RWPE1 (cell line): Measurements from ENCODE around the gene LRRC75B.
"Not testable (repeated sequence)": the region's sequence is repeated elsewhere in the genome, so short reads cannot be mapped to it uniquely, and the experiment has no call there.

ENCODE experiments used
- CTCF ChIA-PET: fragments of 350-600 bp; sonication (Branson Sonifier 250); formaldehyde crosslinking; extraction: SDS; loops from one replicate; lab custom pipeline; 2021; lab: Yijun Ruan, JAX
- POLR2A ChIA-PET: fragments of 400-600 bp; formaldehyde crosslinking; extraction: SDS; loops from one replicate; lab custom pipeline; 2020; ENCODE audit warnings: antibody characterized with exemption; ENCODE audit not compliant: low non-redundant PET; lab: Yijun Ruan, JAX
- DNase-seq: peaks from one replicate; pipeline ENCODE4 v3.0.0; 2012; ENCODE audit warnings: low spot score
- H3K27ac ChIP-seq: fragments of 450-650 bp; 2 replicates; pipeline ENCODE4 v1.5.1; 2017
- TF ChIP-seq, protein P1 (sequence below): fragments of 450-650 bp; conservative IDR thresholded peaks from 2 replicates; pipeline ENCODE4 v1.5.1; 2017; ENCODE audit warnings: low read depth, mild to moderate bottlenecking

Gene LRRC75B, protein sequence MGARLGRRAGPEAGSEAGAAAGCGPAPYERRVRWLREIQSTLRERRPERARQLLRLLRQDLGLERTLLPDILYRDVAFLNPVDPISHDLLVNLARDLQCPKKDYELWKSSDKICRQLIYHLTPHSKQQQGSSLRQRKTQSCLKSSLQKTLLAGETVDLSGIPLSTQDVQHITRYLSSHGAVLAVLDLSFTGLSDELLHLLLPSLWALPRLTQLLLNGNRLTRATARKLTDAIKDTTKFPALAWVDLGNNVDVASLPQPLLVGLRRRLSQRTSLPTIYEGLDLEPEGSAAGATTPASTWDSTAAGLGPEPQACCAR

GRCh38 chr22:24592851-24593558, at the start of gene LRRC75B:
LRRC75B (minus strand) TSS chr22:24593073; CDS start chr22:24593039, 34 bp downstream.
- ChIA-PET POLR2A (no interaction called here), CTCF (interaction anchor here (0.6 kb wide), 1 partner anchor 168 kb away, joined by 3 read pairs; no protein-coding TSS in a partner anchor)
- peak within 1 kb of the TSS; percentile 76 for H3K27ac ChIP-seq
- DNase-seq = peak; percentile 71
- TF ChIP-seq, protein P1, sequence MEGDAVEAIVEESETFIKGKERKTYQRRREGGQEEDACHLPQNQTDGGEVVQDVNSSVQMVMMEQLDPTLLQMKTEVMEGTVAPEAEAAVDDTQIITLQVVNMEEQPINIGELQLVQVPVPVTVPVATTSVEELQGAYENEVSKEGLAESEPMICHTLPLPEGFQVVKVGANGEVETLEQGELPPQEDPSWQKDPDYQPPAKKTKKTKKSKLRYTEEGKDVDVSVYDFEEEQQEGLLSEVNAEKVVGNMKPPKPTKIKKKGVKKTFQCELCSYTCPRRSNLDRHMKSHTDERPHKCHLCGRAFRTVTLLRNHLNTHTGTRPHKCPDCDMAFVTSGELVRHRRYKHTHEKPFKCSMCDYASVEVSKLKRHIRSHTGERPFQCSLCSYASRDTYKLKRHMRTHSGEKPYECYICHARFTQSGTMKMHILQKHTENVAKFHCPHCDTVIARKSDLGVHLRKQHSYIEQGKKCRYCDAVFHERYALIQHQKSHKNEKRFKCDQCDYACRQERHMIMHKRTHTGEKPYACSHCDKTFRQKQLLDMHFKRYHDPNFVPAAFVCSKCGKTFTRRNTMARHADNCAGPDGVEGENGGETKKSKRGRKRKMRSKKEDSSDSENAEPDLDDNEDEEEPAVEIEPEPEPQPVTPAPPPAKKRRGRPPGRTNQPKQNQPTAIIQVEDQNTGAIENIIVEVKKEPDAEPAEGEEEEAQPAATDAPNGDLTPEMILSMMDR = no peak

- DNase-seq, CTCF ChIA-PET: not testable (repeated sequence)
Measured at GRCh38 chr22:24642307-24642706, 49.4 kb upstream of the LRRC75B start.

GRCh38 chr22:24636513-24636912, 43.6 kb upstream of the LRRC75B start:
- DNase-seq, CTCF ChIA-PET, H3K27ac ChIP-seq, POLR2A ChIA-PET: not testable (repeated sequence)

More at GRCh38 chr22:24642307-24642706, 49.4 kb upstream of the LRRC75B start:
- H3K27ac ChIP-seq, POLR2A ChIA-PET: not testable (repeated sequence)

GRCh38 chr22:24634776-24635389, 42.0 kb upstream of the LRRC75B start:
- POLR2A ChIA-PET, CTCF ChIA-PET, H3K27ac ChIP-seq, DNase-seq: not testable (repeated sequence)

- CTCF ChIA-PET, DNase-seq, H3K27ac ChIP-seq, POLR2A ChIA-PET: not testable (repeated sequence)
Measured at GRCh38 chr22:24633231-24634023, 40.6 kb upstream of the LRRC75B start.

DNA sequence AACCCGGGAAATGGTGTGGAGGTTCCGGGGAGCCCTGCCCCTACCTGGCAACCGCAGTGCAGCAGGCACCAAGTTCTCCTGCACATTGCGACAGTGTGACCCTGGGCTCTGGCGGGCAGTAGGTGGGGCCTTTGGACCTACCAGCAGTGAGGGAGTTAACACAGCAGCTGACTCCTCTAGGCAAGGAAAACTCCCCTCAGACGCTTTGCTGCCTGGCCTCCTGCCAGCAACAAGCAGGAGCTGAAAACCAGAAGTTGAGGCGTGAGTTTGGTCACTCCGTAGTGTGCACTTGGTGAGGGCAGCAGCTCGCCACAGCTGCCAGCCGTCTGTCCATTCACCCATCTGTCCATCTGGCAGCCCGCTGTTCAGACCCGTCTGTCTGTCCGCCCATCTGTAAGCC, 39.8 kb upstream of the LRRC75B start:
- POLR2A ChIA-PET, DNase-seq, H3K27ac ChIP-seq, CTCF ChIA-PET: not testable (repeated sequence)

DNA sequence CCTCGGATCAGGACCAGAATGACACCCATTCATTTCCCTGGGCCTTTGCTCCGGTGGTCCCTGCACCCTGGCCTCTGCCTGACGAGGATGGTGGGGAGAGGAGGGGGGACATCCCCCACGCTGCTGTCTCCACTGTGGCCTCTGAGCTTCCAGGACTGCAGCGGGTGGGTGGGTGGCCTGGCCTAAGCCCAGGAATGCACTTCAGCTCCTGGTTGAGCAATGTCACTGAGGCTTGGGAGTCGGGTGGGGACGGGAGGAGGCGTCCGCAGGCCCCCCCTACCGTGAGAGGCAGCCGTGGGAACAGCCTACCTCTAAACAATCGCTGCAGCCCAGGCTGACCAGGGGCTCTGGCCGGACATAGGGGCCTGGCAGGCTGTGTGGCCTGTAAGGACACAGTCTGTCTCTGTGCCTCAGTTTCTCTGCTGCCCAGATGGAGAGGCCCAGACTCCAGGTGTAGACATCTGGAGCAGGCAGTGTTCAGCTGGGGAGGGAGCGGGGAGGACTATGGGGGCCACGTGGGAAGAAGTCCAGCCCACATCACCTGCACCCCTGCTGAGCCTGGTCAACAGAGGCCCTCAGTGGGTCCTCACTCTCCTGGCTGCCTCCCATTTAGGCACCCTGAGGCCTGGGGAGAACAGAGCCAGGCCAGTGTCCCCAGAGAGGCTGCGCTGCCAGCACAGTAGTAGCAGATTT, 38.7 kb upstream of the LRRC75B start:
- DNase-seq, H3K27ac ChIP-seq, POLR2A ChIA-PET, CTCF ChIA-PET: not testable (repeated sequence)

DNA sequence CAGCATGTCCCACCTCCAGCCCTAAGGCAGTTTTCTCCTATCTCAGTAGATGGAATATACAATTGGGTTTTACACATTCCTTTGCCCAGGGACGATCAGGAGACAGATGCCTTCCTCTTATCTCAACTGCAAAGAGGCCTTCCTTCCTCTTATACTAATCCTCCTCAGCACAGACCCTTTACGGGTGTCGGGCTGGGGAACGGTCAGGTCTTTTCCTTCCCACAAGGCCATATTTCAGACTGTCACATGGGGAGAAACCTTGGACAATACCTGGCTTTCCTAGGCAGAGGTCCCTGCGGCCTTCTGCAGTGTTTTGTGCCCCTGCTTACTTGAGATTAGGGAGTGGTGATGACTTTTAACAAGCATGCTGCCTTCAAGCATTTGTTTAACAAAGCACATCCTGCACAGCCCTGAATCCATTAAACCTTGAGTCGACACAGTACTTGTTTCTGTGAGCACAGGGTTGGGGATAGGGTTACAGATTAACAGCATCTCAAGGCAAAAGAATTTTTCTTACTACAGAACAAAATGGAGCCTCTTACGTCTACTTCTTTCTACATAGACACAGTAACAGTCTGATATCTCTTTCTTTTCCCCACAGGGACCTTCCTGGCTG, 38.0 kb upstream of the LRRC75B start:
- POLR2A ChIA-PET, H3K27ac ChIP-seq, DNase-seq, CTCF ChIA-PET: not testable (repeated sequence)

DNA sequence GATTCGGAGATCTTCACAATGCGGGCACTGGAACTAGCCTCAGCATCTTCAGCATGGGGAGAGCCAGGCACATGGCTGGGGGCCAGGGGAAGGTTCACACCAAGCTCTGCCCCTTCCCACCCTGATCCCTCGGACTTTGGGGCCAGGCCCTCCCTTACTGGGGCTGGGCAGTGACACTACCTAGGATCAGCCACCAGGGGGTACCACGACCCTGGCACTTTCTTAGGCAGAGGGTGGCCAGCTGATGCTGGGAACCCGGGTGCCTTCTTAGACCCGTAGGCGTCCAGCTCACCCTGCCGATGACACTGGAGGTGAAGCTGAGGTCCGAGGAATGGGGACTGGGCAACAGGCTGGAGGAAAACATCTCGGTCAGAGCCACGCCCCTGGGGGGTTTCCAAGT, 36.2 kb upstream of the LRRC75B start:
- DNase-seq, H3K27ac ChIP-seq, POLR2A ChIA-PET, CTCF ChIA-PET: not testable (repeated sequence)
- TF ChIP-seq, protein P1 = peak; percentile 18; the same call in 1 of the 2 replicates

- POLR2A ChIA-PET, CTCF ChIA-PET, DNase-seq, H3K27ac ChIP-seq: not testable (repeated sequence)
Measured at GRCh38 chr22:24627911-24628310, 35.0 kb upstream of the LRRC75B start.

GRCh38 chr22:24622596-24622995, 29.7 kb upstream of the LRRC75B start:
- POLR2A ChIA-PET, H3K27ac ChIP-seq, DNase-seq: not testable (repeated sequence)
- CTCF ChIA-PET = interaction anchor here (0.6 kb wide), 1 partner anchor 27 kb away, joined by 8 read pairs; no protein-coding TSS in a partner anchor

DNA sequence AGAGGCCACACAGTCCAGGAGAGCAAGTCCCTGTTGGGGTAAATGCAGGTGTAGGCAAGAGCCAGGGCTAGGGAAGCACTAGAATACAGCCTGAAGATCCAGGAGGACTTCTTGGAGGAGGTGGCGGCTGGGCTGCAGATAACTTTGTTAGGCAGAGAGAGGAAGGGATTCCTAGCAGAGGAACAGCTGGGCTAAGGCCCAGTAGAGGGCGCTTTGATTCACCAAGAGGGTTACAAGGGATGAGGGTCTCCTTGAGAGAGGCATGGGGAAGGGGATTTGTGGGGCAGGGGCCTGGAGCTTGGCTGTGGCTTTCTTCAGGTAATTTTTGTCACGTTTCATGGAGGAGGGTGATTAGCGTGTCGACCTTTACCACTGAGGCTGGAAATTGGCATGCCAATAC, 28.4 kb upstream of the LRRC75B start:
- DNase-seq, CTCF ChIA-PET, POLR2A ChIA-PET, H3K27ac ChIP-seq: not testable (repeated sequence)

GRCh38 chr22:24614794-24615193, 21.9 kb upstream of the LRRC75B start:
- DNase-seq, CTCF ChIA-PET, H3K27ac ChIP-seq, POLR2A ChIA-PET: not testable (repeated sequence)
